Vagina (tissue), 2 donors: ENCODE results near the gene CD74.

Experiments
- CTCF ChIP-seq, 3 experiments: fragments of 450-650 bp in 2 of 3; fragments of 200-600 bp in 1 of 3; sonication (generic) in 1 of 3; IDR thresholded peaks; one replicate each; pipeline ENCODE4 v1.5.1; 2017 to 2019; ENCODE audit warnings: antibody characterized with exemption in 3 of 3, mild to moderate bottlenecking in 2 of 3, moderate library complexity in 2 of 3
- POLR2AphosphoS5 ChIP-seq, 2 donors: sonication (generic); formaldehyde crosslinking; IDR thresholded peaks; one replicate each; pipeline ENCODE4 v1.9.0; 2017; ENCODE audit warnings: antibody characterized with exemption in 2 of 2, mild to moderate bottlenecking in 2 of 2, low read depth in 1 of 2; ENCODE audit not compliant: insufficient read depth in 1 of 2

GRCh38 chr5:150377964-150378694 is 34.6 kb downstream of the CD74 start:
- TF ChIP-seq CTCF (IDR thresholded peaks at IDR 0.05) (no peak), POLR2AphosphoS5 (IDR thresholded peaks at IDR 0.05; ENCODE audit: insufficient read depth in 1 of 2, low read depth in 1 of 2) (no peak)
